ENCODE results near the gene TRIM65. TPM values are rescaled to one million over a fixed set of nuclear protein-coding genes. Genes with fewer than 3 reads are reported as not detected.

TRIM65 gene
- polyA plus RNA-seq, 1 donor from 2014 or later, result 1.5 TPM

DNA sequence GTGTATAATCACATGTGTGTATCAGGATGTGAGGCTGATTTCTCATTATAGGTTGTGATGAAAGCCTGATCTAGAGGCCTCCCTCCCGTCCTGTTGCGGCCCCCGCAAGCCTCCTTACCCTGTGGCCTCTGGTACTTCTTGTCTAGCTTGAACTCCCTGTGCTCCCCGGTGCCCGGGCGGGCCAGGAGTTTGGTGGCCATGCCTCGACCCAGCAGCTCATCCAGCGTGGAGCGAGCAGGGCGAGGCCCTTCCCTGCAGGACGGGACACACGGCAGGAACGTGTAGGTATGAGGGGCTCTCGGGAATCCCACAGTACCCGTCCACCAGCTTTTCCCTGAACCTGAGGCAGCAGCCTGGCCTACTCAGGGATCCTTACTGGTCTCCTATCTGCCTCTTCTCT is 29.2 kb upstream of the TRIM65 start:
- Histone ChIP-seq H3K79me2 (replicated peaks; ENCODE audit: insufficient read depth, low read length) (no peaks in the 10 kb centered on the region), H3K9me2 (ENCODE audit: insufficient read depth, low read length) (no peaks in the 10 kb centered on the region), H3K36me3 (ENCODE audit: insufficient read depth, low read length) (no peaks in the 10 kb centered on the region), H3K27me3 (ENCODE audit: insufficient read depth, low read depth, low read length) (no peaks in the 10 kb centered on the region), H3K4me3 (ENCODE audit: low read length) (no peak overlapping the region), H2AFZ (ENCODE audit: low read depth, low read length) (no peak overlapping the region), H3K4me2 (ENCODE audit: low read length) (no peak overlapping the region), H3F3A (ENCODE audit: insufficient read depth, low read length, poor library complexity, severe bottlenecking) (no peaks in the 10 kb centered on the region), H3K9ac (ENCODE audit: low read length) (no peak overlapping the region), H3K9me3 (ENCODE audit: low read length) (no peaks in the 10 kb centered on the region), H4K20me1 (ENCODE audit: insufficient read depth) (no peaks in the 10 kb centered on the region), H3K27ac (ENCODE audit: low read length) (no peak overlapping the region)
- TF ChIP-seq RAD21 (conservative IDR thresholded peaks at IDR 0.05) (no peak), SMC3 (conservative IDR thresholded peaks at IDR 0.05; ENCODE audit: poor library complexity) (no peak), EP300 (conservative IDR thresholded peaks at IDR 0.05; ENCODE audit: poor library complexity, severe bottlenecking) (no peak), POLR2AphosphoS5 (IDR thresholded peaks at IDR 0.05) (no peak), TAF1 (IDR thresholded peaks at IDR 0.05; ENCODE audit: low read depth) (no peak), EZH2 (IDR thresholded peaks at IDR 0.05; ENCODE audit: borderline replicate concordance, insufficient read depth, low read length, poor library complexity, severe bottlenecking) (no peak), REST (IDR thresholded peaks at IDR 0.05; ENCODE audit: borderline replicate concordance) (no peak), MXI1 (conservative IDR thresholded peaks at IDR 0.05; ENCODE audit: poor library complexity, severe bottlenecking) (no peak)
- TF ChIP-seq, protein P1, sequence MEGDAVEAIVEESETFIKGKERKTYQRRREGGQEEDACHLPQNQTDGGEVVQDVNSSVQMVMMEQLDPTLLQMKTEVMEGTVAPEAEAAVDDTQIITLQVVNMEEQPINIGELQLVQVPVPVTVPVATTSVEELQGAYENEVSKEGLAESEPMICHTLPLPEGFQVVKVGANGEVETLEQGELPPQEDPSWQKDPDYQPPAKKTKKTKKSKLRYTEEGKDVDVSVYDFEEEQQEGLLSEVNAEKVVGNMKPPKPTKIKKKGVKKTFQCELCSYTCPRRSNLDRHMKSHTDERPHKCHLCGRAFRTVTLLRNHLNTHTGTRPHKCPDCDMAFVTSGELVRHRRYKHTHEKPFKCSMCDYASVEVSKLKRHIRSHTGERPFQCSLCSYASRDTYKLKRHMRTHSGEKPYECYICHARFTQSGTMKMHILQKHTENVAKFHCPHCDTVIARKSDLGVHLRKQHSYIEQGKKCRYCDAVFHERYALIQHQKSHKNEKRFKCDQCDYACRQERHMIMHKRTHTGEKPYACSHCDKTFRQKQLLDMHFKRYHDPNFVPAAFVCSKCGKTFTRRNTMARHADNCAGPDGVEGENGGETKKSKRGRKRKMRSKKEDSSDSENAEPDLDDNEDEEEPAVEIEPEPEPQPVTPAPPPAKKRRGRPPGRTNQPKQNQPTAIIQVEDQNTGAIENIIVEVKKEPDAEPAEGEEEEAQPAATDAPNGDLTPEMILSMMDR (IDR thresholded peaks at IDR 0.05; ENCODE audit: poor library complexity, severe bottlenecking), result no peak

DNA sequence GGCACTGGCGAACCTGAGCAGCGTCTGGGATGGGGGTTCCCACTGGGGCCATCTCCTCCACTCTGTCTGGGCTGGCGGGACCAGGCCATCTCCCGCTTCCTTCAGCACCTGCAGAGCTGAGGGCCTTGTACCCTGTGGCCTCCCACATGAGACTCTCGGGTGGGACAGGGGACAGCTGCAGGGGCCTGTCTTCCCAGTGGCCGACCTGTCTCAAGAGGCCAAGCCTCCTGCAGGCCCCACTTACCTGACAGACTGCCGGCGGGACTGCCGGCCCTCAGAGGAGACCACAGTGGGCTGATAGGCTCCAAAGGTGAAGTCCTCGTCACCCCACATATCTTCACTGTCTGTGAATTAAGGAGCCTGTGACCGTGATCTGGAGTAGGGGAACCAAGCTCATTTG is 28.4 kb upstream of the TRIM65 start:
- Histone ChIP-seq H3K9ac (ENCODE audit: low read length) (no peak overlapping the region), H3K4me2 (ENCODE audit: low read length) (no peak overlapping the region), H3K9me3 (ENCODE audit: low read length) (no peaks in the 10 kb centered on the region), H3K27me3 (ENCODE audit: insufficient read depth, low read depth, low read length) (no peaks in the 10 kb centered on the region), H2AFZ (ENCODE audit: low read depth, low read length) (no peak overlapping the region), H3K4me3 (ENCODE audit: low read length) (no peak overlapping the region), H3F3A (ENCODE audit: insufficient read depth, low read length, poor library complexity, severe bottlenecking) (no peaks in the 10 kb centered on the region), H3K27ac (ENCODE audit: low read length) (no peak overlapping the region), H3K79me2 (replicated peaks; ENCODE audit: insufficient read depth, low read length) (no peaks in the 10 kb centered on the region), H4K20me1 (ENCODE audit: insufficient read depth) (no peaks in the 10 kb centered on the region), H3K9me2 (ENCODE audit: insufficient read depth, low read length) (no peaks in the 10 kb centered on the region), H3K36me3 (ENCODE audit: insufficient read depth, low read length) (no peaks in the 10 kb centered on the region)
- TF ChIP-seq RAD21 (conservative IDR thresholded peaks at IDR 0.05) (no peak), POLR2AphosphoS5 (IDR thresholded peaks at IDR 0.05) (no peak), SMC3 (conservative IDR thresholded peaks at IDR 0.05; ENCODE audit: poor library complexity) (no peak), MXI1 (conservative IDR thresholded peaks at IDR 0.05; ENCODE audit: poor library complexity, severe bottlenecking) (no peak), EP300 (conservative IDR thresholded peaks at IDR 0.05; ENCODE audit: poor library complexity, severe bottlenecking) (no peak), TAF1 (IDR thresholded peaks at IDR 0.05; ENCODE audit: low read depth) (no peak), REST (IDR thresholded peaks at IDR 0.05; ENCODE audit: borderline replicate concordance) (no peak), EZH2 (IDR thresholded peaks at IDR 0.05; ENCODE audit: borderline replicate concordance, insufficient read depth, low read length, poor library complexity, severe bottlenecking) (no peak)
- TF ChIP-seq, protein P1 (IDR thresholded peaks at IDR 0.05; ENCODE audit: poor library complexity, severe bottlenecking), result no peak

Data from neural cell (in vitro differentiated cells).